Suprapubic skin (tissue), 4 donors: ENCODE data around the gene SRPRB.

ENCODE experiments used
- CTCF ChIP-seq, 2 donors: fragments of 200-600 bp in 1 of 2; fragments of 450-650 bp in 1 of 2; sonication (generic) in 1 of 2; IDR thresholded peaks; one replicate each; pipeline ENCODE4 v1.5.1; 2016 to 2019; ENCODE audit warnings: antibody characterized with exemption in 2 of 2, mild to moderate bottlenecking in 1 of 2, moderate library complexity in 1 of 2
- EP300 ChIP-seq: sonication (generic); formaldehyde crosslinking; IDR thresholded peaks from one replicate; pipeline ENCODE4 v1.6.1; 2017; ENCODE audit warnings: antibody characterized with exemption
- POLR2A ChIP-seq, 2 donors: fragments of 450-650 bp; IDR thresholded peaks; one replicate each; pipeline ENCODE4 v1.6.1; 2017; ENCODE audit warnings: antibody characterized with exemption in 2 of 2, mild to moderate bottlenecking in 2 of 2, moderate library complexity in 2 of 2
- POLR2AphosphoS5 ChIP-seq, 3 donors: sonication (generic); formaldehyde crosslinking; IDR thresholded peaks; one replicate each; pipeline ENCODE4 v1.6.1; 2017; ENCODE audit warnings: antibody characterized with exemption in 3 of 3

DNA sequence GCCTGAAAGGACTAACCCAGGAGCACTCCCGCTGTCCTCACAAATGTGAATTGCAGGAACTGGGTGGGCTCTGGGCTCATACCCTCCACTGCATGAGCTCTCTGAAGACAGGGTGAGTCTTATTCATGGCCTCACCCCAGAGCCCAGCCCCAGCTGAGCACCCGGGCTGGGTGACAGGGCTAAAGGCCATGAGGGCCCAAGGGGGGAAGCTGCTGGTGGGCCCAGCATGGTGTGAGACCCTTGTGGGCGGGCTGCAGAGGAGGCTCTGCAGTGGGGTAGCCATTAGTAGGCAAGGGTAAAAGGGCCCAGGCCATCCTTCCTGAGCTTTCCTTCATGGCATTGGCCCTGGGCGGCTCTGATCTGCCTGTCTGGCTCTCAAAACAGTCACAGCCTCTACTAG lies 30.3 kb downstream of the SRPRB start:
- TF ChIP-seq POLR2A (IDR thresholded peaks at IDR 0.05): no peak
- no peak for TF ChIP-seq POLR2AphosphoS5 (IDR thresholded peaks at IDR 0.05)
- TF ChIP-seq CTCF (IDR thresholded peaks at IDR 0.05): no peak
- TF ChIP-seq EP300: no peak
